Measurements from ENCODE around the gene SPATA12. TPM values are rescaled to one million over a fixed set of nuclear protein-coding genes. Genes with fewer than 3 reads are reported as not detected.
A peak's percentile ranks its signal among the peaks of the same experiment; 100 is the strongest.

The SPATA12 gene
- total and polyA plus RNA-seq, 2 of the 8 experiments (the other 6 are each of a cell fraction or from before 2014, with no cell fraction given) = 0.19 to 0.97 TPM

DNA sequence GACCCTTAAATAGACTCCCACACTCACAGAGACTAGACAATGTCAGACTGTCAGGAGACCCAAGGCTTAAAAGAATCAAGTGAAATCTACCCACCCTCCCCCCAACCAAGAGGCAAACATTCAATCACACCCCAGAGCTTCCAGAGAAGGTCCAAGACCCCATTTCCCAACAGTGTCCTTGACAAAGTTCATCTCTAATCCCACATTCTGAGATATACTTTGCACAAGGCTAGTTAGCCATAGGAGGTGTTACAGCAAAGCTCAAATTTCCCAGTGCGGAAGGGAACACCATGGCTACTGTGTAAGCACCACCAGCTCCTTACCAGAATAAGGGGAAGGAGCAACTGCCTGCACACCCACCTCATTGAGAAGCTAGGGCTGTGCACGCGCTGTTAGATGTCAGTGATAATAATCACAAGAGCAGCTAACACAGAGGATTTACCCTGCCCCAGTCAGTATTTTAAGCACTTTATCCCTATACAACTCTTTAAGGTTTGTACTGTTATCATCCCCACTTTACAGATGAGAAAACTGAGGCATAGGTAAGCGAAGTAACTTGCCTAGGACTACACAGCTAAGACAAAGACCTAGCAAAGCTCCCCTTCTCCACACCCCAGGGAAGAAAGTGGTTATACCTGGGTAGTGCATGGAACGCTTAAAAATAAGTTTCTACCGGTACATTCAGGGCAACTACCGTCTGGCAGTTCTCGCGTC, 17.3 kb downstream of the SPATA12 start:
- Histone ChIP-seq H2AK5ac (ENCODE audit: low read depth, low read length) (no peak overlapping the region), H2BK20ac (ENCODE audit: low read length) (no peak overlapping the region), H2BK5ac (ENCODE audit: low read depth, low read length) (no peak overlapping the region), H4K5ac (ENCODE audit: insufficient read length, low read depth, low read length) (no peak overlapping the region), H3K4me1 (replicated peaks in 1 of 4; ENCODE audit: control insufficient read depth in 3 of 4, insufficient read depth in 4 of 4, low read length in 3 of 4) (peaks cover 4 to 7% (median 5%) of the 10 kb centered on the region in 4 experiments; a peak in 5 of 7 replicates), H3K56ac (replicated peaks; ENCODE audit: insufficient read length, low read depth, low read length) (no peak overlapping the region), H2BK12ac (ENCODE audit: low read depth, low read length) (no peak overlapping the region), H3K36me3 (ENCODE audit: control insufficient read depth in 2 of 4, insufficient read depth in 4 of 4, low read length in 3 of 4) (no peaks in the 10 kb centered on the region), H4K8ac (ENCODE audit: extremely low read depth, insufficient read depth, low read length) (no peak overlapping the region), H3K4me3 (ENCODE audit: extremely low read depth in 1 of 4, insufficient read depth in 2 of 4, low read depth in 3 of 4, low read length in 4 of 4) (peak overlapping the region; percentile 58 to 96 (median 82)), H3K79me1 (ENCODE audit: low read depth, low read length) (no peaks in the 10 kb centered on the region; the same call in 1 of the 2 replicates), H2BK15ac (ENCODE audit: low read length) (no peak overlapping the region), H3K23me2 (ENCODE audit: low read depth, low read length) (peaks cover 9% of the 10 kb centered on the region), H2AFZ (ENCODE audit: low read length) (peak overlapping the region; percentile 90), H3K27ac (ENCODE audit: low read depth, low read length) (no peak overlapping the region), H4K91ac (replicated peaks; ENCODE audit: insufficient read length, low read length) (no peak overlapping the region), H3K27me3 (replicated peaks in 1 of 4; ENCODE audit: control insufficient read depth in 3 of 4, extremely low read depth in 1 of 4, insufficient read depth in 3 of 4, low read length in 3 of 4) (peaks cover 0 to 34% (median 27%) of the 10 kb centered on the region in 4 experiments; a peak in 6 of 7 replicates), H3K9ac (replicated peaks in 1 of 4; ENCODE audit: extremely low read depth in 1 of 4, low read depth in 3 of 4, low read length in 3 of 4) (no peak overlapping the region), H3K9me3 (ENCODE audit: insufficient read depth in 2 of 2, low read depth in 1 of 2, low read length in 1 of 2) (no peaks in the 10 kb centered on the region), H3K14ac (ENCODE audit: insufficient read length) (no peak overlapping the region), H2BK120ac (replicated peaks; ENCODE audit: low read depth, low read length) (no peak overlapping the region), H3K23ac (ENCODE audit: insufficient read length) (no peak overlapping the region), H3K18ac (ENCODE audit: extremely low read depth, low read length) (no peak overlapping the region), H3K79me2 (ENCODE audit: control insufficient read depth in 1 of 2, insufficient read depth in 2 of 2, low read length in 2 of 2) (no peaks in the 10 kb centered on the region), H3K4me2 (ENCODE audit: insufficient read depth in 1 of 2, low read depth in 2 of 2, low read length in 2 of 2) (peak overlapping the region; percentile 85 to 94), H4K20me1 (replicated peaks in 1 of 2; ENCODE audit: control insufficient read depth in 1 of 2, insufficient read depth in 2 of 2, low read length in 2 of 2) (peaks cover 0 to 4% of the 10 kb centered on the region in 2 experiments), H3K4ac (replicated peaks; ENCODE audit: insufficient read length, low read depth, low read length) (no peak overlapping the region)
- ChIA-PET CTCF (ENCODE audit: partially characterized antibody) (interaction anchor here (0.6 to 2.1 kb wide), 9 partner anchors 12 to 942 kb away, joined by 3 to 7 read pairs (median 3); no protein-coding TSS in a partner anchor), POLR2A (ENCODE audit: partially characterized antibody) (interaction anchor here (1.1 to 2.1 kb wide), 4 partner anchors 15 to 82 kb away, joined by 3 to 9 read pairs (median 6); partner anchors contain the start of gene SPATA12)
- DNase-seq (ENCODE audit: low read depth in 1 of 2, low spot score in 2 of 2) = no peak
- 56% methylated on average over 9 of the region's 9 CpGs; no CpG with 5 or more reads in 1 of the 2 experiments for WGBS, 2 experiments (ENCODE audit: extremely low coverage in 1 of 2, insufficient coverage in 1 of 2, insufficient read length in 1 of 2, insufficient replicate concordance in 2 of 2, low coverage in 1 of 2, low lambda C conversion rate in 2 of 2, missing lambda C conversion rate in 1 of 2)
- peak; percentile 28 for FAIRE-seq
- peak; percentile 99 for TF ChIP-seq KDM1A (IDR thresholded peaks at IDR 0.05; ENCODE audit: borderline replicate concordance, low read length)
- peak in 1 of 2 experiments; percentile 36; a peak in 1 of 4 replicates for TF ChIP-seq HDAC2 (IDR thresholded peaks at IDR 0.05; ENCODE audit: borderline replicate concordance in 1 of 2, low read depth in 2 of 2, low read length in 2 of 2)
- TF ChIP-seq SIN3A (conservative IDR thresholded peaks at IDR 0.05 in 1 of 2, IDR thresholded peaks at IDR 0.05 in 1 of 2; ENCODE audit: low read depth in 1 of 2, low read length in 2 of 2) = no peak
